HEK293 (cell line): ENCODE data around the gene RPS6KA2.

Experiments
- OVOL3 ChIP-seq: fragments of 450-650 bp; formaldehyde crosslinking; IDR thresholded peaks from 2 replicates; pipeline ENCODE4 v1.5.1; 2016; ENCODE audit warnings: missing biosample characterization, missing genetic modification characterization
- SP2 ChIP-seq: fragments of 450-650 bp; formaldehyde crosslinking; IDR thresholded peaks from 2 replicates; pipeline ENCODE4 v1.5.1; 2016; ENCODE audit warnings: missing biosample characterization, missing genetic modification characterization
- ZBTB21 ChIP-seq: fragments of 450-650 bp; formaldehyde crosslinking; IDR thresholded peaks from 2 replicates; pipeline ENCODE4 v1.5.1; 2017; ENCODE audit warnings: missing biosample characterization, missing genetic modification characterization
- ZNF274 ChIP-seq, 2 experiments: fragments of 200-500 bp in 1 of 2; fragments of 450-650 bp in 1 of 2; sonication (Bioruptor generic) in 1 of 2; formaldehyde crosslinking in 1 of 2; IDR thresholded peaks; 2 replicates each; pipeline versions ENCODE4 v1.5.1 to v1.6.1; 2014 to 2016; ENCODE audit warnings: borderline replicate concordance in 1 of 2, inconsistent platforms in 1 of 2, low read length in 1 of 2, missing biosample characterization in 1 of 2, missing genetic modification characterization in 1 of 2
- ZNF792 ChIP-seq: fragments of 450-650 bp; formaldehyde crosslinking; IDR thresholded peaks from 2 replicates; pipeline ENCODE4 v1.5.1; 2016; ENCODE audit warnings: missing biosample characterization, missing genetic modification characterization
- TF ChIP-seq, protein P1 (sequence below): fragments of 450-650 bp; IDR thresholded peaks from 2 replicates; pipeline ENCODE4 v1.5.1; 2018; ENCODE audit warnings: missing biosample characterization, missing genetic modification characterization
- TF ChIP-seq, protein P2 (sequence below): fragments of 450-650 bp; formaldehyde crosslinking; IDR thresholded peaks from 2 replicates; pipeline ENCODE4 v1.5.1; 2016; ENCODE audit warnings: missing biosample characterization, missing genetic modification characterization
- TF ChIP-seq, protein P3 (sequence below): fragments of 450-650 bp; formaldehyde crosslinking; optimal IDR thresholded peaks from 2 replicates; pipeline ENCODE3; 2016; ENCODE audit warnings: missing biosample characterization, mild to moderate bottlenecking, missing genetic modification characterization

DNA sequence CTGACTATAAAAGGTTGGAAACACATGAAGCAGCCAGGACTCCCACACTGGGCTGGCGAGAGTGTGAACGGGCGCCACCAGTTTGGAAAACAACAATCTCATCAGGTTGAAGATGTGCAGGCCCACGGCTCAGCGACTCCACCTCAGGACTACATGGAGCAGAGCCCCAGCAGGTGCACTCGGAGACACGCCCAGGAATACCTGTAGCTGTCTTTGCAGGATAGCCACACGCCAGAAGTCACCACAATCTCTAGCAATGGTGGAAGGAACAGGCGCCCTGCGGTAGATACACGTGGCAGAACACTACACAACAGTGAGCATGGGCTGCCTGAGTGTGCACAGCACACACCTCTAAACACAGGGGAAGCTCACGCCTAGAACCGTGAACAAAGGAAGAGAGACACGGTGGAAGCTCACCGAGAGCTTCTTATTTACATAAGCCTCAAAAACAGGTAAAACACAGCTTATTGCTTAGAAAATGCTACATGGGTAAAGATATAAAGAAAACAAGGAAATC, 28.7 kb upstream of the RPS6KA2 start:
- no peak for TF ChIP-seq ZBTB21 (tag by site-specific recombination)
- TF ChIP-seq, protein P1, sequence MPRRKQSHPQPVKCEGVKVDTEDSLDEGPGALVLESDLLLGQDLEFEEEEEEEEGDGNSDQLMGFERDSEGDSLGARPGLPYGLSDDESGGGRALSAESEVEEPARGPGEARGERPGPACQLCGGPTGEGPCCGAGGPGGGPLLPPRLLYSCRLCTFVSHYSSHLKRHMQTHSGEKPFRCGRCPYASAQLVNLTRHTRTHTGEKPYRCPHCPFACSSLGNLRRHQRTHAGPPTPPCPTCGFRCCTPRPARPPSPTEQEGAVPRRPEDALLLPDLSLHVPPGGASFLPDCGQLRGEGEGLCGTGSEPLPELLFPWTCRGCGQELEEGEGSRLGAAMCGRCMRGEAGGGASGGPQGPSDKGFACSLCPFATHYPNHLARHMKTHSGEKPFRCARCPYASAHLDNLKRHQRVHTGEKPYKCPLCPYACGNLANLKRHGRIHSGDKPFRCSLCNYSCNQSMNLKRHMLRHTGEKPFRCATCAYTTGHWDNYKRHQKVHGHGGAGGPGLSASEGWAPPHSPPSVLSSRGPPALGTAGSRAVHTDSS (tag by site-specific recombination), result no peak
- no peak for TF ChIP-seq SP2 (tag by site-specific recombination)
- no peak for TF ChIP-seq ZNF792 (tag by site-specific recombination)
- TF ChIP-seq, protein P2, sequence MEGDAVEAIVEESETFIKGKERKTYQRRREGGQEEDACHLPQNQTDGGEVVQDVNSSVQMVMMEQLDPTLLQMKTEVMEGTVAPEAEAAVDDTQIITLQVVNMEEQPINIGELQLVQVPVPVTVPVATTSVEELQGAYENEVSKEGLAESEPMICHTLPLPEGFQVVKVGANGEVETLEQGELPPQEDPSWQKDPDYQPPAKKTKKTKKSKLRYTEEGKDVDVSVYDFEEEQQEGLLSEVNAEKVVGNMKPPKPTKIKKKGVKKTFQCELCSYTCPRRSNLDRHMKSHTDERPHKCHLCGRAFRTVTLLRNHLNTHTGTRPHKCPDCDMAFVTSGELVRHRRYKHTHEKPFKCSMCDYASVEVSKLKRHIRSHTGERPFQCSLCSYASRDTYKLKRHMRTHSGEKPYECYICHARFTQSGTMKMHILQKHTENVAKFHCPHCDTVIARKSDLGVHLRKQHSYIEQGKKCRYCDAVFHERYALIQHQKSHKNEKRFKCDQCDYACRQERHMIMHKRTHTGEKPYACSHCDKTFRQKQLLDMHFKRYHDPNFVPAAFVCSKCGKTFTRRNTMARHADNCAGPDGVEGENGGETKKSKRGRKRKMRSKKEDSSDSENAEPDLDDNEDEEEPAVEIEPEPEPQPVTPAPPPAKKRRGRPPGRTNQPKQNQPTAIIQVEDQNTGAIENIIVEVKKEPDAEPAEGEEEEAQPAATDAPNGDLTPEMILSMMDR (tag by site-specific recombination), result no peak
- TF ChIP-seq, protein P3, sequence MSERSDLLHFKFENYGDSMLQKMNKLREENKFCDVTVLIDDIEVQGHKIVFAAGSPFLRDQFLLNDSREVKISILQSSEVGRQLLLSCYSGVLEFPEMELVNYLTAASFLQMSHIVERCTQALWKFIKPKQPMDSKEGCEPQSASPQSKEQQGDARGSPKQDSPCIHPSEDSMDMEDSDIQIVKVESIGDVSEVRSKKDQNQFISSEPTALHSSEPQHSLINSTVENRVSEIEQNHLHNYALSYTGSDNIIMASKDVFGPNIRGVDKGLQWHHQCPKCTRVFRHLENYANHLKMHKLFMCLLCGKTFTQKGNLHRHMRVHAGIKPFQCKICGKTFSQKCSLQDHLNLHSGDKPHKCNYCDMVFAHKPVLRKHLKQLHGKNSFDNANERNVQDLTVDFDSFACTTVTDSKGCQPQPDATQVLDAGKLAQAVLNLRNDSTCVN, result no peak
- no peak for TF ChIP-seq OVOL3 (tag by site-specific recombination)
- TF ChIP-seq ZNF274 (IDR thresholded peaks at IDR 0.05; ENCODE audit: low read length), result no peak
- TF ChIP-seq ZNF274 (tag by site-specific recombination; IDR thresholded peaks at IDR 0.05; ENCODE audit: borderline replicate concordance), result no peak
